ENCODE results near the gene PTPRK. TPM values are rescaled to one million over a fixed set of nuclear protein-coding genes. Genes with fewer than 3 reads are reported as not detected.

The PTPRK gene
- polyA plus RNA-seq, 1 donor from 2014 or later, result 10.2 TPM

GRCh38 chr6:128277379-128277778, 243.0 kb downstream of the PTPRK start:
- Mint-ChIP-seq H3K4me3 (no peak overlapping the region), H3K36me3 (no peaks in the 10 kb centered on the region), H3K4me1 (no peaks in the 10 kb centered on the region), H3K9me3 (peaks cover 0 to 1% (median 0%) of the 10 kb centered on the region in 3 donors), H3K27ac (no peak overlapping the region), H3K27me3 (no peaks in the 10 kb centered on the region)

GRCh38 chr6:128276311-128276710, 244.1 kb downstream of the PTPRK start:
- H3K27ac Mint-ChIP-seq, result no peak overlapping the region
- no peaks in the 10 kb centered on the region for H3K36me3 Mint-ChIP-seq
- H3K27me3 Mint-ChIP-seq, result no peaks in the 10 kb centered on the region
- H3K4me1 Mint-ChIP-seq, result no peaks in the 10 kb centered on the region
- peaks cover 0 to 1% (median 0%) of the 10 kb centered on the region in 3 donors for H3K9me3 Mint-ChIP-seq
- H3K4me3 Mint-ChIP-seq, result no peak overlapping the region

GRCh38 chr6:128275681-128276080, 244.7 kb downstream of the PTPRK start:
- peaks cover 0 to 1% (median 0%) of the 10 kb centered on the region in 3 donors for H3K9me3 Mint-ChIP-seq

GRCh38 chr6:128275030-128275429, 245.4 kb downstream of the PTPRK start:
- Mint-ChIP-seq H3K27me3 (no peaks in the 10 kb centered on the region), H3K36me3 (peaks cover 2% of the 10 kb centered on the region), H3K4me3 (no peak overlapping the region), H3K9me3 (peaks cover 0 to 1% (median 0%) of the 10 kb centered on the region in 3 donors), H3K27ac (no peak overlapping the region), H3K4me1 (no peaks in the 10 kb centered on the region)

More at GRCh38 chr6:128275681-128276080, 244.7 kb downstream of the PTPRK start:
- no peak overlapping the region for H3K27ac Mint-ChIP-seq
- H3K36me3 Mint-ChIP-seq, result no peaks in the 10 kb centered on the region
- no peak overlapping the region for H3K4me3 Mint-ChIP-seq
- no peaks in the 10 kb centered on the region for H3K4me1 Mint-ChIP-seq
- no peaks in the 10 kb centered on the region for H3K27me3 Mint-ChIP-seq

- no peak overlapping the region for H3K27ac Mint-ChIP-seq
- H3K36me3 Mint-ChIP-seq, result peaks cover 2% of the 10 kb centered on the region
- H3K9me3 Mint-ChIP-seq, result peaks cover 0 to under 1% (median 0%) of the 10 kb centered on the region in 3 donors
- no peak overlapping the region for H3K4me3 Mint-ChIP-seq
- H3K27me3 Mint-ChIP-seq, result no peaks in the 10 kb centered on the region
- H3K4me1 Mint-ChIP-seq, result no peaks in the 10 kb centered on the region
These were observed 248.9 kb downstream of the PTPRK start for GRCh38 chr6:128271527-128271926.

GRCh38 chr6:128271011-128271410, 249.4 kb downstream of the PTPRK start:
- peaks cover 2% of the 10 kb centered on the region for H3K36me3 Mint-ChIP-seq
- no peak overlapping the region for H3K27ac Mint-ChIP-seq
- H3K27me3 Mint-ChIP-seq, result no peaks in the 10 kb centered on the region
- H3K4me3 Mint-ChIP-seq, result no peak overlapping the region
- no peaks in the 10 kb centered on the region for H3K4me1 Mint-ChIP-seq
- peaks cover 0 to 1% (median 0%) of the 10 kb centered on the region in 3 donors for H3K9me3 Mint-ChIP-seq

GRCh38 chr6:128266946-128267345, 253.5 kb downstream of the PTPRK start:
- no peak overlapping the region for H3K27ac Mint-ChIP-seq
- H3K4me1 Mint-ChIP-seq, result no peaks in the 10 kb centered on the region
- peaks cover 1 to 4% (median 2%) of the 10 kb centered on the region in 3 donors for H3K9me3 Mint-ChIP-seq
- H3K27me3 Mint-ChIP-seq, result no peaks in the 10 kb centered on the region
- peaks cover 4% of the 10 kb centered on the region for H3K36me3 Mint-ChIP-seq
- H3K4me3 Mint-ChIP-seq, result no peak overlapping the region

GRCh38 chr6:128265706-128266105, 254.7 kb downstream of the PTPRK start:
- H3K27me3 Mint-ChIP-seq, result no peaks in the 10 kb centered on the region
- no peak overlapping the region for H3K27ac Mint-ChIP-seq
- H3K4me1 Mint-ChIP-seq, result no peaks in the 10 kb centered on the region
- peaks cover 1 to 4% (median 2%) of the 10 kb centered on the region in 3 donors for H3K9me3 Mint-ChIP-seq
- peaks cover 4% of the 10 kb centered on the region for H3K36me3 Mint-ChIP-seq
- H3K4me3 Mint-ChIP-seq, result no peak overlapping the region

- Mint-ChIP-seq H3K4me1 (peaks cover 8 to 15% (median 10%) of the 10 kb centered on the region in 3 donors), H3K4me3 (peak overlapping the region; percentile 44 to 88 (median 68)), H3K9me3 (peaks cover 0 to 4% (median 4%) of the 10 kb centered on the region in 3 donors), H3K27me3 (no peaks in the 10 kb centered on the region), H3K36me3 (peaks cover 2% of the 10 kb centered on the region), H3K27ac (peak overlapping the region in 1 of 3 donors; percentile 41)
These were observed 260.4 kb downstream of the PTPRK start for GRCh38 chr6:128259730-128260685.

GRCh38 chr6:128259029-128259724, 261.2 kb downstream of the PTPRK start:
- no peaks in the 10 kb centered on the region for H3K36me3 Mint-ChIP-seq
- peak overlapping the region; percentile 44 to 88 (median 68) for H3K4me3 Mint-ChIP-seq
- peaks cover 8 to 15% (median 10%) of the 10 kb centered on the region in 3 donors for H3K4me1 Mint-ChIP-seq
- H3K9me3 Mint-ChIP-seq, result peaks cover 0 to 4% (median 2%) of the 10 kb centered on the region in 3 donors
- no peaks in the 10 kb centered on the region for H3K27me3 Mint-ChIP-seq
- no peak overlapping the region for H3K27ac Mint-ChIP-seq

GRCh38 chr6:128256095-128256494, 264.3 kb downstream of the PTPRK start:
- Mint-ChIP-seq H3K4me3 (no peak overlapping the region), H3K27me3 (no peaks in the 10 kb centered on the region), H3K27ac (no peak overlapping the region), H3K9me3 (peaks cover 0 to 2% (median 0%) of the 10 kb centered on the region in 3 donors), H3K4me1 (peaks cover 8 to 24% (median 10%) of the 10 kb centered on the region in 3 donors), H3K36me3 (no peaks in the 10 kb centered on the region)

- H3K36me3 Mint-ChIP-seq, result no peaks in the 10 kb centered on the region
- H3K4me1 Mint-ChIP-seq, result peaks cover 0 to 9% (median 0%) of the 10 kb centered on the region in 3 donors
- H3K4me3 Mint-ChIP-seq, result no peak overlapping the region
- no peak overlapping the region for H3K27ac Mint-ChIP-seq
- H3K9me3 Mint-ChIP-seq, result peaks cover 0 to 2% (median 2%) of the 10 kb centered on the region in 3 donors
- no peaks in the 10 kb centered on the region for H3K27me3 Mint-ChIP-seq
These were observed 267.8 kb downstream of the PTPRK start for GRCh38 chr6:128252341-128253176.

- H3K4me3 Mint-ChIP-seq, result no peak overlapping the region
- no peaks in the 10 kb centered on the region for H3K36me3 Mint-ChIP-seq
- H3K4me1 Mint-ChIP-seq, result peaks cover 0 to 9% (median 0%) of the 10 kb centered on the region in 3 donors
- H3K27ac Mint-ChIP-seq, result no peak overlapping the region
- peaks cover 0 to 2% (median 2%) of the 10 kb centered on the region in 3 donors for H3K9me3 Mint-ChIP-seq
- no peaks in the 10 kb centered on the region for H3K27me3 Mint-ChIP-seq
These were observed 268.7 kb downstream of the PTPRK start for GRCh38 chr6:128251445-128252340.
